DMS 273 treated with DMSO at 0.1 percent for 48 hours (cell line): ENCODE measurements around the gene THAP9.
"Not testable (repeated sequence)": the region's sequence is repeated elsewhere in the genome, so short reads cannot be mapped to it uniquely, and the experiment has no call there.

Source experiments
- DNase-seq: peaks from one replicate; lab custom pipeline; 2025; lab: John Stamatoyannopoulos, UW

Gene THAP9

DNA sequence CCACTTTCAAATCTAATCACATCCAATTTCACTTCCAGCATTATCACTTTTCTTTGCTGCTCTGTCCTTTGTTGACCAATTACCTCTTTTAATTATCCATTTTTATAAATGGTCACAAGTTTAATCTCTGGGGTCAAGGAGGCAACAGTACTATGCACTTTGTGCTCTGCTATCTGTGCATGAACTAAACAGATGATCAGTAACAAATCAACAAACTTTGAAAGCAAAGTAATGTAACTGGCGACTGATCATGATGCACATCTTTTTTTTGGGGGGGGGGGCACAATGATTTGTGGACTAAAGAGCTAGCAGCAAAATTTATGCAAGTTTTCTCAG lies 8.1 kb upstream of the THAP9 start:
- DNase-seq: no peak

DNA sequence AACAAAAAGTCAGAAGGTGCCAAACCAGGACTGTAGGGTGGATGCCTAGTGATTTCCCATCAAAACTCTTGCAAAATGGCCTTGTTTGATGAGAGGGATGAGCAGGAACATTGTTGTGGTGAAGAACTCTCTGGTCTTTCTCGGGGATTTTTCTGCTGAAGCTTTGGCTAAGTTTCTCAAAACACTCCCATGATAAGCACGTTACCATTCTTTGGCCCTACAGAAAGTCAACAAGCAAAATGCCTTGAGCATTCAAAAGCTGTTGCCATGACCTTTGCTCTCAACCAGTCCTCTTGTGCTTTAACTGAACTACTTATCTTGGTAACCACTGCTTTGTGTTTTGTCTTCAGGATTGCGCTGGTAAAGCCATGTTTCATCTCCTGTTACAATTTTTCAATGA lies 6.6 kb upstream of the THAP9 start:
- DNase-seq: no peak

- no peak for DNase-seq
Observed at GRCh38 chr4:82896755-82897154, 3.8 kb upstream of the THAP9 start.

DNA sequence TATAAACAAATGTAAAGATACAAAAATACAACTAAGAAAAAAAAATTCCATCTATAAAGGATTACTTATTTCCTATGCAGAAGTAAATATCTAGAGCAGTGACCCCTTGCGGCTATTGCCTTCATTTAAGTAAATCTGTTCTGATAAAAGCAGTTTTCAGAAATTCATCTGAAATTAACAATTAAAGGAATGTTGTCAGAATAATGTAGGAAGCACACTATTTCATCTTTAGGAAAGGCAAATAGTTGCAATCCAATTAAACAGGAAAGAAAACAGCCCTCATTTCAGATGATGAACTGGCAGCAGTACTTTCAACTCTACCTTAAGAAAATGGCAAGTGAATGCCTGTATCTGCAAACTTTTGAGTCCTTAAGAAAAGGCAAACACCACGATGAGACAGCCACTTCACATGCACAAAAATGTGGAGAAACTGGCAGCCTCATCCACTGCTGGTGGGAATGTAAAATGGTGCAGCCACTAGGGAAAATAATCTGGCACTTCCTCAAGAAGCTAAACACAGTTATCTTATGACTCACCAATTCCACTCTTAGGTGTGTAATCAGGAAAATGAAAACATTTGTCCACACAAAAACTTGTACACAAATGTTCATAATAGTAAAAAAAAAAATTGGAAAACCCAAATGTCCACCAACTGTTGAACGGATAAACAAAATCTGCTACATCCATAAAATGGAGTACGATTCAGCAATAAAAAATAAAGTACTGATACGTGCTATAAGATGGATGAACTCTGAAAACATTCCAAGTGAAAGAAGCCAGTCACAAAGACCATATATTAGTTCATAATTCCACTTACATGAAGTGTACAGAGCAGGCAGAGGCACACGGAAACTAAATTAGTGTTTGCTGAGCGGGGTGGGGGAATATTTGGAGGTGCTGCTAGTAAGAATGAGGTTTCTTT lies 2.0 kb upstream of the THAP9 start:
- no peak for DNase-seq

DNA sequence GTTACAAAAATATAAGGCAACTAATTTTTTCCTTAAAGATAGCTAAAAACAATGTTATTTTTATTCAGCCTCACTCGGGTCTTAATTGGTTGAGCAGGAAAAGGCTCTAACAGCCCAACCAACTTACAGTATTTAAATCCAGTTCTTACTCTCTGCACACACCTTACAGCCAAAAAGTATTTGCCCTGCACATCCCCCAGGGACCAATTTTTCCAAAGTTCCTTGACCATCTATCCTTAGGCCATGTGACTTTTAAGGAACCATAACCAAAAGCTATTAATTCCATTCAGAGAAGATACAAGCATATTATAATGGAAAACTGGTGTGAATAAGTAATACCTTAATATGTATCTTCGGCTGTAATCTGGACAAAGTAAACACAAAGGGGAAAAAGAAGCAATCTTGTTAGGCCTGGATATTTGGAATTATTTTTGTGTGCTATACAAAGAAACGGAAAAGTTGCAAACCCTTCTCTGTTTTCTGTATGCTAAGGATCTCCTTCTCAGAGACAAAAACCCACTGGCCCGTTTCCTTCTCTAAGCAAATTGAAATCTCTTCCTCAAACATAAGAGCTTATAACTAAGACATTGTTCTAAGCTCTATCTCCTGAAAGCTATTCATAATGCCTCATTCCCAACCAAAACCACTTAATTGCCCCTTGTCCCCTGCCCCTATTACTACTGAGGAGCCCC lies 1.0 kb upstream of the THAP9 start:
- DNase-seq: no peak

GRCh38 chr4:82900066-82900410 lies 497 bp upstream of the THAP9 start:
- no peak for DNase-seq

- DNase-seq: no peak
Observed at GRCh38 chr4:82901183-82901718, 716 bp downstream of the THAP9 start.

- DNase-seq: no peak
Observed at GRCh38 chr4:82903737-82904136, 3.2 kb downstream of the THAP9 start.

DNA sequence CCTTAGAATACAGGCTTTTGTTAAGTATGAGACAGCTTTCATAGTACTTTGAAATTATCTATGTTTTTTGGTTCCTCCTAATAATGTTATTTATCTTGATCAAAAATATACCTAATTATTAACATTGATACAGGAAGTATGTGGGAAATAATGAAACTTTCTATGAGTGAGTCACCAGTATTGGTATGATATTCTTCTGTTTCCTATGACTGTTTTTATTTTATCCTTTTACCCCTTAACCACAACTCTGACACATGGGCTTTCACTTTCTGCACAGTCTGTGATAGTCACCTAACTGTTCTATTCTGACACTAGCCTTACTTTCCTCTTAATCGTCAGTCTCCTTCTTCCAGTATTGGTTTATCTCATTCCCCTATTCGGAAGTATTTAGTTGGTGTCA lies 4.7 kb downstream of the THAP9 start:
- no peak for DNase-seq

DNA sequence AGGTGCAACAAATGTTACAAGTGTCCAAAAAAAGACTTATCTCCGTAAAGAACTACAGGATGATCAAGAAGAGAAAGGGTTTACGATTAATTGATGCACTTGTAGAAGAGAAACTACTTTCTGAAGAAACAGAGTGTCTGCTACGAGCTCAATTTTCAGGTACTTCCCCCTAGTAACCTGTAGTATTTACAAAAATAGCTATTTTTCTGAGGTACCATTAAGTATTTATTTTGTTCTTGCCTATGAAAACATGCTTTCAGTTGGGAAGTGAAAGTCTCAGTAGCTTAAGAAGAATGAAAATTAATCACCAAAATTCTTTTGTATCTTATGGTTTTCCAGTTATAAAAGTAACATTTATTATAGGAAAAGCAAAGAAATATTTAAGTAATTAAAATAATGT lies 5.9 kb downstream of the THAP9 start:
- DNase-seq: no peak

DNA sequence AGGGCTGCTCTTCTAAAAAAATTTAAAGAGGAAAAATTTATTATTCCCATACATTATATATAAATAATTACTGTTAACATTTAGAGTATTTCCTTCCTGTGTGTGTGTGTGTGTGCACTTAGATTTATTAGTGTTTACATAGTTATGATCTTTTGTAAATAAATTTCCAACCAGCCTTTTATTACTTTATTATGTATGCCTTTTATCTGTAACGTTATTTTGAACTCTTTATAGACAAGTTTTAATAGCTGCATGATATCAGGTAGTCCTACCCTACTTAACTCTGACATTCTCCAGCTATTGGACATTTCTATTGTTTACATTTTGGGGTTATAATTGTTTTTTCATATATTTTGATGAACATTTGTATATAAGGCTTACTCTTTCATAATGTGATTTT lies 8.8 kb downstream of the THAP9 start:
- DNase-seq: no peak

- DNase-seq: no peak
Observed at GRCh38 chr4:82913305-82913704, 12.8 kb downstream of the THAP9 start.

- not testable (repeated sequence) for DNase-seq
Observed at GRCh38 chr4:82913968-82914367, 13.4 kb downstream of the THAP9 start.

DNA sequence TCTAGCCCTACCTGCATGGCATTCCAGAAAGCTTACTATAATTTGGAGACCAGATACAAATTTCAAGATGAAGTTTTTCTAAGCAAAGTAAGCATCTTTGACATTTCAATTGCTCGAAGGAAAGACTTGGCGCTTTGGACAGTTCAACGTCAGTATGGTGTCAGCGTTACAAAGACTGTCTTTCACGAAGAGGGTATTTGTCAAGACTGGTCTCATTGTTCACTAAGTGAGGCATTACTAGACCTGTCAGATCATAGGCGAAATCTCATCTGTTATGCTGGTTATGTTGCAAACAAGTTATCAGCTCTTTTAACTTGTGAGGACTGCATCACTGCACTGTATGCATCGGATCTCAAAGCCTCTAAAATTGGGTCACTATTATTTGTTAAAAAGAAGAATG lies 17.6 kb downstream of the THAP9 start:
- DNase-seq: no peak

- DNase-seq: no peak
Observed at GRCh38 chr4:82919386-82919785, 18.9 kb downstream of the THAP9 start.

DNA sequence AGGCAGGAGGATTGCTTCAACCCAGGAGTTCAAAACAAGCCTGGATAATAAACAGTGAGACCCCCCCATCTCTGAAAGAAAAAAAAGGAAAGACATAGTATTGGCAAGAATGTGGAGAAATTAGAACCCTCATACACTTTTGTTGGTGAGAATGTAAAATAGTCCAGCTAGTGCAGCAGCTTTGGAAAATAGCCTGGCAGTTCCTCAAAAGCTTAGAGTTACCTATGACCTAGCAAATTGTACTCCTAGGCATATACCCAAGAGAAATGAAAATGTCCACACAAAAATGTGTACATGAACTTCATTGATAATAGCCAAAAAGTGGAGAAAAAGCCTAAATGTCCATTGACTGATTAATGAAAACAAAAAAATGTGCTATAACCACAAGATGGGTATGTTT lies 21.3 kb downstream of the THAP9 start:
- DNase-seq: no peak

DNA sequence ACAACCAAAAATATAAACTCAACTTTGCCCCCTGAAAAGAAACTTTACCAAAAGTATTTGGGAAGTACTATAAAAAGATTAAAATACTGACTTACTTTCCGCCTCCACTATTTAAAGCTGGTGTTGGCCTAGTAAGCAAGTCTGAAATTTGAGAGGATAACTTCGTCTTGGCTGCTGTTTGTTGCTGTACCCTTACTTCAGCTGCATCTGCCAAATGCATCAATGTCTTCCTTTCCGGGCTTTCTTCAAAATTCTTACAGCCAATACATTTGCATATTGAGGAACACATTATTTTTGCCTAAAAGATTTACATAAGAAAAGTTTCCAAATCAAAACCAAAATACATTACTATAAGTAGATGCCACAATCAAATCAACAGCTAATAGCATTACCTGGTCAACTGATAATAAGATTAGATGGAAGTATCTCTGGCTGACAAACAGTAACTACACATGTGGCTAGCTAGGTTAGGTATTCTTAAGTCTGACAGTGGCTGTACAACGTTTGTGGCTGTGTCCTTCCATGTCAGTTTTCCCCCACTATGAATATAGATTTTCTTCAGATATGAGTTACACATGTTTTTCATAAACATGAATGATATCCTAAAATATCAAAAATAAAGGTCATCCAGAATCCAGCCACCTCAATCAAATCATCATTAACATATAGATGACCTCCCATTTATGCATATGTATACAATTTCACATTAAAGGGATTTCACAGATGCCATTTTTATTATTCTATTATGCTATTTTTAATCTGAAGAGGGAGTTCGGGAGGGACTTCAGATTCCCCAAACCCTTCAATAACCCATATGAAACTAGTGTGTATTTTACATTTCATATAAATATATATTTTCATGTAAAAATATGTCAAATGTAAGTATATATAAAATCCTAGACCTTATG lies 30.6 kb downstream of the THAP9 start:
- DNase-seq: no peak

GRCh38 chr4:82934441-82934840 lies 33.9 kb downstream of the THAP9 start:
- no peak for DNase-seq

GRCh38 chr4:82939414-82939813 lies 38.9 kb downstream of the THAP9 start:
- DNase-seq: no peak

DNA sequence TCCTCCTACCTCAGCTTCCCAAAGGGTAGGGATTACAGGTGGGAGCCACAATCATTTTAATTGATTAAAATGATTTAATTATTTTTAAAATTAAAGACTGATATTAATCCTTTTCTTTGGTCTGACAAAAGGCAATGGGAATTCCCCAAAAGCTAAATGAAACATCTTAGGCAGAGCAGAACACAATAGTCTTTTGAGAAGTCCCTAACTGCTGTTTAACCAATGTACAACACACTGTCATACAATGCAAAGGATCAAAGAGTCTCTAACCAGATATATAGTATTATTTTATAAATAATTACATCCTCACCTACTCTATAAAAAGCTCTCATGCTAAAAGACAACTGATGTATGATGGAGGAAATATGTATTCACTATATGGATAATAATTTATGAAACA lies 47.0 kb downstream of the THAP9 start:
- DNase-seq: no peak

DNA sequence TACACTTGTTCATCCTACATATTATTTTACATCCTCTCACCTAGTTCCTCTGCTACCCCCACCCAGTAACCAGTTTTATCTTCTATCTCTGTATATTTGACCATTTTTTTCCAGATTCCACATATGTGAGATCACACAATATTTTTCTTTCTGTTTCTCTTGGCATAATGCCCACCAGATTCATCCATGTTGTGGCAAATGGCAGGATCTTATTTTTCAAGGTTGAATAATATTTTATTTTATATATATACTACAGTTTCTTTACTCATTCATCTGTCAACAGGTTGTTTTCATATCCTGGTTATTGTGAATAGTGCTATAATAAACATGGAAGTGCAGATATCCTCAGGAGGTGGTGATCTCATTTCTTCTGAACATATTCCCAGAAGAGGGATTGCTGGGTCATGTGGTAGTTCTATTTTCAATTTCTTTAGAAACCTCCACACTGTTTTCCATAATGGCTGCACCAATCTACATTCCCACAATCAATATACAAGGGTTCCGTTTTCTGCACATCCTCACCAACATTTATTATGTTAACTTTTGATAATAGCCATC lies 48.2 kb downstream of the THAP9 start:
- no peak for DNase-seq

DNA sequence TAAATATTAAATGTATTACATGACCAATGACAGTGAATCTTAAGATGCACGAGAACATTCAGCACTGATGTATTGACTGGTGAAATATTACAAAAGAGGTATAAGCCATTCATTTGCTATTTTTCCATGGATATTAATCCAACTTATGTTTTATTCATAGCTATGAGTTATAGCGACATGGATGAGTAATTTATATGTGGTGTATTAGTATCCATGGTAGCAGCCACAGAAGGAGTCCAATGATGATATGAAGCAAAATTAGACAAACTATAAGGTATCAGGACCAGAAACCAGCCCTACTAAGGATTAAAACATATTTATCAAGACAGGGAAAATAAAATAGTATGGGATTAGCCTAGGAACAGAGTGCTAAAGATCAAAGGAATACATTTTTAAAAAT lies 50.7 kb downstream of the THAP9 start:
- DNase-seq: no peak
